ENCODE results near the gene MIA2.
"Not testable (repeated sequence)": the region's sequence is repeated elsewhere in the genome, so short reads cannot be mapped to it uniquely, and the experiment has no call there.

MIA2 gene

GRCh38 chr14:39233680-39234326 is at the start of gene MIA2:
Gene MIA2, plus strand, starts transcription at chr14:39233915. Its CDS starts 200 bp downstream, at chr14:39234115.
- Histone ChIP-seq H3K36me3 (ENCODE audit: insufficient read depth, low read length) (no peaks in the 10 kb centered on the region), H3K9ac (ENCODE audit: low read depth, low read length) (no peak within 1 kb of the TSS), H3K4me1 (ENCODE audit: insufficient read depth, low read length) (no peaks in the 10 kb centered on the region; the same call in 1 of the 2 replicates), H3K9me3 (ENCODE audit: control insufficient read depth, insufficient read depth, low read length) (no peaks in the 10 kb centered on the region)

GRCh38 chr14:39184628-39185255 is 49.0 kb upstream of the MIA2 start:
- peaks cover 16% of the 10 kb centered on the region for H3K4me1 ChIP-seq (ENCODE audit: insufficient read depth, low read length)
- peaks cover 23% of the 10 kb centered on the region for H3K36me3 ChIP-seq (ENCODE audit: insufficient read depth, low read length)
- no peaks in the 10 kb centered on the region for H3K9me3 ChIP-seq (ENCODE audit: control insufficient read depth, insufficient read depth, low read length)
- H3K9ac ChIP-seq (ENCODE audit: low read depth, low read length) = no peak overlapping the region

GRCh38 chr14:39185256-39186049 is 48.3 kb upstream of the MIA2 start:
- Histone ChIP-seq H3K4me1 (ENCODE audit: insufficient read depth, low read length) (peaks cover 16% of the 10 kb centered on the region), H3K9ac (ENCODE audit: low read depth, low read length) (no peak overlapping the region), H3K36me3 (ENCODE audit: insufficient read depth, low read length) (peaks cover 20% of the 10 kb centered on the region), H3K9me3 (ENCODE audit: control insufficient read depth, insufficient read depth, low read length) (no peaks in the 10 kb centered on the region)

- Histone ChIP-seq H3K36me3 (ENCODE audit: insufficient read depth, low read length) (peaks cover 7% of the 10 kb centered on the region; the same call in 1 of the 2 replicates), H3K9me3 (ENCODE audit: control insufficient read depth, insufficient read depth, low read length) (no peaks in the 10 kb centered on the region), H3K9ac (ENCODE audit: low read depth, low read length) (no peak overlapping the region), H3K4me1 (ENCODE audit: insufficient read depth, low read length) (peaks cover 16% of the 10 kb centered on the region)
Observed at GRCh38 chr14:39186941-39187525, 46.7 kb upstream of the MIA2 start.

GRCh38 chr14:39203659-39204606 is 29.8 kb upstream of the MIA2 start:
- Histone ChIP-seq H3K4me1 (ENCODE audit: insufficient read depth, low read length) (peaks cover 19% of the 10 kb centered on the region), H3K9ac (ENCODE audit: low read depth, low read length) (no peak overlapping the region), H3K9me3 (ENCODE audit: control insufficient read depth, insufficient read depth, low read length) (no peaks in the 10 kb centered on the region), H3K36me3 (ENCODE audit: insufficient read depth, low read length) (no peaks in the 10 kb centered on the region)

GRCh38 chr14:39207430-39207829 is 26.3 kb upstream of the MIA2 start:
- not testable (repeated sequence) for H3K9me3 ChIP-seq (ENCODE audit: control insufficient read depth, insufficient read depth, low read length)

GRCh38 chr14:39211109-39211741 is 22.5 kb upstream of the MIA2 start:
- no peak overlapping the region for H3K9ac ChIP-seq (ENCODE audit: low read depth, low read length)
- no peaks in the 10 kb centered on the region for H3K36me3 ChIP-seq (ENCODE audit: insufficient read depth, low read length)
- H3K9me3 ChIP-seq (ENCODE audit: control insufficient read depth, insufficient read depth, low read length) = no peaks in the 10 kb centered on the region
- H3K4me1 ChIP-seq (ENCODE audit: insufficient read depth, low read length) = no peaks in the 10 kb centered on the region

More at GRCh38 chr14:39207430-39207829, 26.3 kb upstream of the MIA2 start:
- H3K4me1 ChIP-seq (ENCODE audit: insufficient read depth, low read length) = peaks cover 14% of the 10 kb centered on the region
- H3K36me3 ChIP-seq (ENCODE audit: insufficient read depth, low read length); H3K9ac ChIP-seq (ENCODE audit: low read depth, low read length): not testable (repeated sequence)

GRCh38 chr14:39212034-39212433 is 21.7 kb upstream of the MIA2 start:
- Histone ChIP-seq H3K36me3 (ENCODE audit: insufficient read depth, low read length) (no peaks in the 10 kb centered on the region), H3K4me1 (ENCODE audit: insufficient read depth, low read length) (no peaks in the 10 kb centered on the region)

GRCh38 chr14:39212693-39213092 is 21.0 kb upstream of the MIA2 start:
- Histone ChIP-seq H3K9me3 (ENCODE audit: control insufficient read depth, insufficient read depth, low read length) (no peaks in the 10 kb centered on the region), H3K36me3 (ENCODE audit: insufficient read depth, low read length) (no peaks in the 10 kb centered on the region), H3K9ac (ENCODE audit: low read depth, low read length) (no peak overlapping the region), H3K4me1 (ENCODE audit: insufficient read depth, low read length) (no peaks in the 10 kb centered on the region)

More at GRCh38 chr14:39212034-39212433, 21.7 kb upstream of the MIA2 start:
- H3K9me3 ChIP-seq (ENCODE audit: control insufficient read depth, insufficient read depth, low read length) = no peaks in the 10 kb centered on the region
- H3K9ac ChIP-seq (ENCODE audit: low read depth, low read length) = no peak overlapping the region

GRCh38 chr14:39217214-39217879 is 16.4 kb upstream of the MIA2 start:
- Histone ChIP-seq H3K4me1 (ENCODE audit: insufficient read depth, low read length) (no peaks in the 10 kb centered on the region), H3K36me3 (ENCODE audit: insufficient read depth, low read length) (no peaks in the 10 kb centered on the region), H3K9me3 (ENCODE audit: control insufficient read depth, insufficient read depth, low read length) (no peaks in the 10 kb centered on the region), H3K9ac (ENCODE audit: low read depth, low read length) (no peak overlapping the region)

- H3K4me1 ChIP-seq (ENCODE audit: insufficient read depth, low read length) = no peaks in the 10 kb centered on the region
- no peaks in the 10 kb centered on the region for H3K36me3 ChIP-seq (ENCODE audit: insufficient read depth, low read length)
- no peak overlapping the region for H3K9ac ChIP-seq (ENCODE audit: low read depth, low read length)
Observed at GRCh38 chr14:39218171-39218769, 15.4 kb upstream of the MIA2 start.

GRCh38 chr14:39219075-39219499 is 14.6 kb upstream of the MIA2 start:
- no peaks in the 10 kb centered on the region for H3K9me3 ChIP-seq (ENCODE audit: control insufficient read depth, insufficient read depth, low read length)
- H3K9ac ChIP-seq (ENCODE audit: low read depth, low read length) = no peak overlapping the region
- no peaks in the 10 kb centered on the region for H3K4me1 ChIP-seq (ENCODE audit: insufficient read depth, low read length)
- no peaks in the 10 kb centered on the region for H3K36me3 ChIP-seq (ENCODE audit: insufficient read depth, low read length)

More at GRCh38 chr14:39218171-39218769, 15.4 kb upstream of the MIA2 start:
- H3K9me3 ChIP-seq (ENCODE audit: control insufficient read depth, insufficient read depth, low read length) = no peaks in the 10 kb centered on the region

All from ES-I3 (cell line).